SK-N-SH (cell line): ENCODE measurements around the gene MRPS21. TPM values are rescaled to one million over a fixed set of nuclear protein-coding genes. Genes with fewer than 3 reads are reported as not detected.

Source experiments
- CTCF ChIA-PET: fragments of 300-600, 350-600 bp; formaldehyde crosslinking; extraction: SDS; loops from one replicate; lab custom pipeline; 2021; lab: Yijun Ruan, JAX
- POLR2A ChIA-PET: fragments of 350-600 bp; sonication (Branson Sonifier 250); formaldehyde crosslinking; extraction: SDS; loops from one replicate; lab custom pipeline; 2020; ENCODE audit warnings: antibody characterized with exemption, inconsistent platforms; lab: Yijun Ruan, JAX
- DNase-seq: peaks from one replicate; pipeline ENCODE4 v3.0.0; 2012
- H2AFZ ChIP-seq: fragments of 200-600 bp; sonication (generic); 2 replicates; pipeline ENCODE4 v1.8.1; 2016; ENCODE audit warnings: antibody characterized with exemption, mild to moderate bottlenecking, low read depth
- H3F3A ChIP-seq: fragments of 200-600 bp; sonication (generic); replicated peaks from 2 replicates; pipeline ENCODE3; 2016; ENCODE audit warnings: antibody characterized with exemption, mild to moderate bottlenecking; ENCODE audit not compliant: insufficient read depth
- H3K27ac ChIP-seq, 2 experiments: fragments of 200-500 bp in 1 of 2; fragments of 200-600 bp in 1 of 2; sonication (Bioruptor generic) in 1 of 2; sonication (generic), shearing (Covaris generic) in 1 of 2; 2 replicates each; pipeline versions ENCODE4 v1.5.1 to v1.6.1; 2014 to 2016; ENCODE audit warnings: low read depth in 2 of 2, inconsistent platforms in 1 of 2, low read length in 1 of 2, mild to moderate bottlenecking in 1 of 2, mixed read lengths in 1 of 2
- H3K27me3 ChIP-seq: fragments of 200-600 bp; sonication (generic), shearing (Covaris generic); 2 replicates; pipeline ENCODE4 v1.6.1; 2016; ENCODE audit warnings: mixed run types; ENCODE audit not compliant: insufficient read depth
- H3K36me3 ChIP-seq, 2 experiments: fragments of 200-500 bp in 1 of 2; fragments of 200-600 bp in 1 of 2; sonication (Bioruptor generic) in 1 of 2; sonication (generic) in 1 of 2; replicated peaks in 1 of 2; 2 replicates each; pipeline versions ENCODE3 to v1.5.1; 2014 to 2016; ENCODE audit warnings: low read length in 1 of 2, mild to moderate bottlenecking in 1 of 2; ENCODE audit not compliant: insufficient read depth in 2 of 2, control insufficient read depth in 1 of 2
- H3K4me1 ChIP-seq, 2 experiments: fragments of 200-500 bp in 1 of 2; fragments of 200-600 bp in 1 of 2; sonication (Bioruptor generic) in 1 of 2; sonication (generic), shearing (Covaris generic) in 1 of 2; 2 replicates each; pipeline versions ENCODE4 v1.5.1 to v1.6.1; 2014 to 2016; ENCODE audit warnings: low read depth in 1 of 2, low read length in 1 of 2, mixed run types in 1 of 2; ENCODE audit not compliant: insufficient read depth in 2 of 2, control insufficient read depth in 1 of 2
- H3K4me2 ChIP-seq: fragments of 200-600 bp; sonication (generic), shearing (Covaris generic); 2 replicates; pipeline ENCODE4 v1.6.1; 2017; ENCODE audit warnings: mixed run types
- H3K4me3 ChIP-seq, 2 experiments: fragments of 200-500 bp in 1 of 2; fragments of 200-600 bp in 1 of 2; sonication (Bioruptor generic) in 1 of 2; sonication (generic), shearing (Covaris generic) in 1 of 2; 2 replicates each; pipeline versions ENCODE4 v1.5.1 to v1.8.1; 2014 to 2016; ENCODE audit warnings: low read depth in 2 of 2, inconsistent platforms in 1 of 2, low read length in 1 of 2, mild to moderate bottlenecking in 1 of 2, mixed read lengths in 1 of 2, moderate library complexity in 1 of 2
- H3K79me2 ChIP-seq: fragments of 200-600 bp; sonication (generic); 2 replicates; pipeline ENCODE4 v1.8.1; 2017; ENCODE audit warnings: mild to moderate bottlenecking; ENCODE audit not compliant: insufficient read depth
- H3K9ac ChIP-seq: fragments of 200-600 bp; sonication (generic); 2 replicates; pipeline ENCODE4 v1.6.1; 2017; ENCODE audit warnings: mixed run types
- H3K9me2 ChIP-seq: fragments of 200-600 bp; sonication (generic); 2 replicates; pipeline ENCODE4 v1.6.1; 2017; ENCODE audit warnings: mixed run types
- H3K9me3 ChIP-seq: fragments of 200-600 bp; sonication (generic); 2 replicates; pipeline ENCODE4 v1.6.1; 2017; ENCODE audit warnings: mixed run types, mild to moderate bottlenecking, moderate library complexity
- H4K20me1 ChIP-seq: fragments of 200-600 bp; sonication (generic); 2 replicates; pipeline ENCODE4 v1.6.1; 2017; ENCODE audit warnings: mild to moderate bottlenecking, mixed run types; ENCODE audit not compliant: insufficient read depth
- CHD2 ChIP-seq: fragments of 150-350 bp; IDR thresholded peaks from 2 replicates; pipeline ENCODE4 v1.6.1; 2018; ENCODE audit warnings: low read length; ENCODE audit not compliant: partially characterized antibody
- CTCF ChIP-seq: fragments of 200-600 bp; sonication (generic); IDR thresholded peaks from 2 replicates; pipeline ENCODE4 v1.6.1; 2017; ENCODE audit warnings: antibody characterized with exemption, mild to moderate bottlenecking, moderate library complexity
- EZH2phosphoT487 ChIP-seq: fragments of 200-600 bp; sonication (generic); IDR thresholded peaks from 2 replicates; pipeline ENCODE4 v1.6.1; 2017; ENCODE audit warnings: low read depth, mixed run types, mild to moderate bottlenecking, antibody characterized with exemption, moderate library complexity, borderline replicate concordance
- FOSL2 ChIP-seq: IDR thresholded peaks from 2 replicates; pipeline ENCODE4 v1.4.0; 2012; ENCODE audit warnings: low read depth, mild to moderate bottlenecking, moderate library complexity, borderline replicate concordance
- FOXJ3 ChIP-seq: sonication (generic); formaldehyde crosslinking; IDR thresholded peaks from 2 replicates; pipeline ENCODE4 v1.5.1; 2020; ENCODE audit warnings: mild to moderate bottlenecking, missing genetic modification reagents
- GABPA ChIP-seq: IDR thresholded peaks from 2 replicates; pipeline ENCODE4 v1.4.0; 2012; ENCODE audit warnings: low read depth, mild to moderate bottlenecking
- GATA2 ChIP-seq: sonication (generic); formaldehyde crosslinking; IDR thresholded peaks from 2 replicates; pipeline ENCODE4 v1.5.0; 2020; ENCODE audit warnings: mild to moderate bottlenecking, missing genetic modification reagents
- JUND ChIP-seq: IDR thresholded peaks from 2 replicates; pipeline ENCODE4 v1.4.0; 2012
- NFIC ChIP-seq: IDR thresholded peaks from 2 replicates; pipeline ENCODE4 v1.4.0; 2012; ENCODE audit warnings: borderline replicate concordance
- NRF1 ChIP-seq: IDR thresholded peaks from 2 replicates; pipeline ENCODE4 v1.6.1; 2012; ENCODE audit warnings: low read depth, mild to moderate bottlenecking, low read length
- PBX3 ChIP-seq: IDR thresholded peaks from 2 replicates; pipeline ENCODE4; 2012
- POLR2AphosphoS5 ChIP-seq: IDR thresholded peaks from 2 replicates; pipeline ENCODE4 v1.6.1; 2012; ENCODE audit warnings: low read depth, low read length
- RAD21 ChIP-seq: IDR thresholded peaks from 2 replicates; pipeline ENCODE4 v1.6.1; 2012; ENCODE audit warnings: mild to moderate bottlenecking, low read length
- RCOR1 ChIP-seq: fragments of 150-350 bp; IDR thresholded peaks from 2 replicates; pipeline ENCODE4 v1.6.1; 2017; ENCODE audit warnings: antibody characterized with exemption, low read length
- RFX5 ChIP-seq: IDR thresholded peaks from 2 replicates; pipeline ENCODE4 v1.6.1; 2012; ENCODE audit warnings: mild to moderate bottlenecking, improper control_type of control experiment, low read length
- TAF1 ChIP-seq: IDR thresholded peaks from 2 replicates; pipeline ENCODE4 v1.6.1; 2012; ENCODE audit warnings: low read depth, mild to moderate bottlenecking, low read length, moderate library complexity, borderline replicate concordance
- TCF12 ChIP-seq: IDR thresholded peaks from 2 replicates; pipeline ENCODE4 v1.4.0; 2012
- TEAD4 ChIP-seq: IDR thresholded peaks from 2 replicates; pipeline ENCODE4 v1.4.0; 2012; ENCODE audit warnings: mild to moderate bottlenecking, borderline replicate concordance; ENCODE audit not compliant: insufficient read depth
- USF2 ChIP-seq: fragments of 150-350 bp; IDR thresholded peaks from 2 replicates; pipeline ENCODE4 v1.6.1; 2017; ENCODE audit warnings: antibody characterized with exemption, low read length, low read depth, borderline replicate concordance
- YY1 ChIP-seq: IDR thresholded peaks from 2 replicates; pipeline ENCODE4 v1.4.0; 2012; ENCODE audit warnings: low read depth, mild to moderate bottlenecking
- WGBS: methylation state at CpG from one replicate; pipeline ENCODE4 v1.1.6; 2017; ENCODE audit warnings: low lambda C conversion rate; 5-methylcytosine and 5-hydroxymethylcytosine counted together
- polyA plus RNA-seq, 3 experiments: library from polyadenylated mRNA; depleted of rRNA; stranded (reverse); fragments of >200 nt; gene quantifications; 2 replicates each; pipeline ENCODE4 v1.2.3, GENCODE V29; 2012
- TF ChIP-seq, protein P1 (sequence below): IDR thresholded peaks from 2 replicates; pipeline ENCODE4 v1.4.0; 2012; ENCODE audit warnings: low read depth, borderline replicate concordance
- TF ChIP-seq, protein P2 (sequence below): IDR thresholded peaks from 2 replicates; pipeline ENCODE4 v1.4.0; 2012; ENCODE audit warnings: low read depth, borderline replicate concordance

Gene MRPS21
- polyA plus RNA-seq, 1 of the 3 experiments (the other 2 are of a cell fraction), result 136 TPM

GRCh38 chr1:150268705-150269403, 24.8 kb upstream of the MRPS21 start, which contains the start of gene APH1A:
APH1A (minus strand) TSS chr1:150269016; CDS start chr1:150268810, 206 bp downstream.
- peak within 1 kb of the TSS; percentile 92 for H3K9ac ChIP-seq
- H3K4me2 ChIP-seq, result peak within 1 kb of the TSS; percentile 97
- peaks cover 4% of the 10 kb centered on the region for H3F3A ChIP-seq
- H3K27me3 ChIP-seq, result no peaks in the 10 kb centered on the region
- DNase-seq, result peak; percentile 98
- no peaks in the 10 kb centered on the region for H4K20me1 ChIP-seq
- peaks cover 26 to 29% of the 10 kb centered on the region in 2 experiments for H3K36me3 ChIP-seq
- POLR2A ChIA-PET, result interaction anchor here (0.5 to 1.9 kb wide), 8 partner anchors 10 to 361 kb away, joined by 3 to 9 read pairs (median 3); partner anchors contain the start of genes ANP32E, ENSA, MCL1 and RPRD2
- peak within 1 kb of the TSS; percentile 90 to 93 for H3K4me3 ChIP-seq
- H2AFZ ChIP-seq, result peak within 1 kb of the TSS; percentile 91
- no peaks in the 10 kb centered on the region for H3K9me2 ChIP-seq
- H3K27ac ChIP-seq, result peak within 1 kb of the TSS; percentile 70 to 87
- peaks cover 27% of the 10 kb centered on the region for H3K79me2 ChIP-seq
- CTCF ChIA-PET, result interaction anchor here (0.5 to 1.6 kb wide), 6 partner anchors 10 to 75 kb away, joined by 3 to 20 read pairs (median 4); partner anchors contain the start of gene CA14
- H3K9me3 ChIP-seq, result no peaks in the 10 kb centered on the region
- peaks cover 7 to 13% of the 10 kb centered on the region in 2 experiments; a peak in 2 of 4 replicates for H3K4me1 ChIP-seq
- 3% methylated on average over 42 of the region's 49 CpGs for WGBS
- TF ChIP-seq FOXJ3 (CRISPR knock-in tag), result no peak
- TF ChIP-seq RCOR1, result 0 out of 2 replicates have a peak, but pooled peaks have one; percentile 13
- peak; percentile 91 for TF ChIP-seq CHD2
- no peak for TF ChIP-seq USF2
- TF ChIP-seq PBX3, result no peak
- TF ChIP-seq, protein P1, sequence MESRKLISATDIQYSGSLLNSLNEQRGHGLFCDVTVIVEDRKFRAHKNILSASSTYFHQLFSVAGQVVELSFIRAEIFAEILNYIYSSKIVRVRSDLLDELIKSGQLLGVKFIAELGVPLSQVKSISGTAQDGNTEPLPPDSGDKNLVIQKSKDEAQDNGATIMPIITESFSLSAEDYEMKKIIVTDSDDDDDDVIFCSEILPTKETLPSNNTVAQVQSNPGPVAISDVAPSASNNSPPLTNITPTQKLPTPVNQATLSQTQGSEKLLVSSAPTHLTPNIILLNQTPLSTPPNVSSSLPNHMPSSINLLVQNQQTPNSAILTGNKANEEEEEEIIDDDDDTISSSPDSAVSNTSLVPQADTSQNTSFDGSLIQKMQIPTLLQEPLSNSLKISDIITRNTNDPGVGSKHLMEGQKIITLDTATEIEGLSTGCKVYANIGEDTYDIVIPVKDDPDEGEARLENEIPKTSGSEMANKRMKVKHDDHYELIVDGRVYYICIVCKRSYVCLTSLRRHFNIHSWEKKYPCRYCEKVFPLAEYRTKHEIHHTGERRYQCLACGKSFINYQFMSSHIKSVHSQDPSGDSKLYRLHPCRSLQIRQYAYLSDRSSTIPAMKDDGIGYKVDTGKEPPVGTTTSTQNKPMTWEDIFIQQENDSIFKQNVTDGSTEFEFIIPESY, result no peak
- TF ChIP-seq FOSL2, result no peak
- TF ChIP-seq GABPA, result peak; percentile 88
- TF ChIP-seq NFIC, result no peak
- no peak for TF ChIP-seq TEAD4
- no peak for TF ChIP-seq NRF1
- TF ChIP-seq GATA2 (CRISPR knock-in tag), result no peak
- TF ChIP-seq JUND, result no peak
- TF ChIP-seq, protein P2, sequence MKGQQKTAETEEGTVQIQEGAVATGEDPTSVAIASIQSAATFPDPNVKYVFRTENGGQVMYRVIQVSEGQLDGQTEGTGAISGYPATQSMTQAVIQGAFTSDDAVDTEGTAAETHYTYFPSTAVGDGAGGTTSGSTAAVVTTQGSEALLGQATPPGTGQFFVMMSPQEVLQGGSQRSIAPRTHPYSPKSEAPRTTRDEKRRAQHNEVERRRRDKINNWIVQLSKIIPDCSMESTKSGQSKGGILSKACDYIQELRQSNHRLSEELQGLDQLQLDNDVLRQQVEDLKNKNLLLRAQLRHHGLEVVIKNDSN, result no peak
- peak; percentile 56; the same call in 1 of the 2 replicates for TF ChIP-seq TAF1
- TF ChIP-seq POLR2AphosphoS5, result peak; percentile 85
- TF ChIP-seq RFX5, result peak; percentile 9; the same call in 1 of the 2 replicates
- TF ChIP-seq RAD21, result no peak
- TF ChIP-seq TCF12, result no peak; the same call in 1 of the 2 replicates
- TF ChIP-seq CTCF, result no peak
- TF ChIP-seq YY1, result peak; percentile 75
- TF ChIP-seq EZH2phosphoT487, result no peak
